SK-N-SH (cell line): ENCODE results near the gene GRAMD2B. TPM values are rescaled to one million over a fixed set of nuclear protein-coding genes. Genes with fewer than 3 reads are reported as not detected.

Source experiments
- CTCF ChIA-PET: fragments of 300-600, 350-600 bp; formaldehyde crosslinking; extraction: SDS; loops from one replicate; lab custom pipeline; 2021; lab: Yijun Ruan, JAX
- POLR2A ChIA-PET: fragments of 350-600 bp; sonication (Branson Sonifier 250); formaldehyde crosslinking; extraction: SDS; loops from one replicate; lab custom pipeline; 2020; ENCODE audit warnings: antibody characterized with exemption, inconsistent platforms; lab: Yijun Ruan, JAX
- DNase-seq: peaks from one replicate; pipeline ENCODE4 v3.0.0; 2012
- H2AFZ ChIP-seq: fragments of 200-600 bp; sonication (generic); 2 replicates; pipeline ENCODE4 v1.8.1; 2016; ENCODE audit warnings: antibody characterized with exemption, mild to moderate bottlenecking, low read depth
- H3F3A ChIP-seq: fragments of 200-600 bp; sonication (generic); replicated peaks from 2 replicates; pipeline ENCODE3; 2016; ENCODE audit warnings: antibody characterized with exemption, mild to moderate bottlenecking; ENCODE audit not compliant: insufficient read depth
- H3K27ac ChIP-seq, 2 experiments: fragments of 200-500 bp in 1 of 2; fragments of 200-600 bp in 1 of 2; sonication (Bioruptor generic) in 1 of 2; sonication (generic), shearing (Covaris generic) in 1 of 2; 2 replicates each; pipeline versions ENCODE4 v1.5.1 to v1.6.1; 2014 to 2016; ENCODE audit warnings: low read depth in 2 of 2, inconsistent platforms in 1 of 2, low read length in 1 of 2, mild to moderate bottlenecking in 1 of 2, mixed read lengths in 1 of 2
- H3K27me3 ChIP-seq: fragments of 200-600 bp; sonication (generic), shearing (Covaris generic); 2 replicates; pipeline ENCODE4 v1.6.1; 2016; ENCODE audit warnings: mixed run types; ENCODE audit not compliant: insufficient read depth
- H3K36me3 ChIP-seq, 2 experiments: fragments of 200-500 bp in 1 of 2; fragments of 200-600 bp in 1 of 2; sonication (Bioruptor generic) in 1 of 2; sonication (generic) in 1 of 2; replicated peaks in 1 of 2; 2 replicates each; pipeline versions ENCODE3 to v1.5.1; 2014 to 2016; ENCODE audit warnings: low read length in 1 of 2, mild to moderate bottlenecking in 1 of 2; ENCODE audit not compliant: insufficient read depth in 2 of 2, control insufficient read depth in 1 of 2
- H3K4me1 ChIP-seq, 2 experiments: fragments of 200-500 bp in 1 of 2; fragments of 200-600 bp in 1 of 2; sonication (Bioruptor generic) in 1 of 2; sonication (generic), shearing (Covaris generic) in 1 of 2; 2 replicates each; pipeline versions ENCODE4 v1.5.1 to v1.6.1; 2014 to 2016; ENCODE audit warnings: low read depth in 1 of 2, low read length in 1 of 2, mixed run types in 1 of 2; ENCODE audit not compliant: insufficient read depth in 2 of 2, control insufficient read depth in 1 of 2
- H3K4me2 ChIP-seq: fragments of 200-600 bp; sonication (generic), shearing (Covaris generic); 2 replicates; pipeline ENCODE4 v1.6.1; 2017; ENCODE audit warnings: mixed run types
- H3K4me3 ChIP-seq, 2 experiments: fragments of 200-500 bp in 1 of 2; fragments of 200-600 bp in 1 of 2; sonication (Bioruptor generic) in 1 of 2; sonication (generic), shearing (Covaris generic) in 1 of 2; 2 replicates each; pipeline versions ENCODE4 v1.5.1 to v1.8.1; 2014 to 2016; ENCODE audit warnings: low read depth in 2 of 2, inconsistent platforms in 1 of 2, low read length in 1 of 2, mild to moderate bottlenecking in 1 of 2, mixed read lengths in 1 of 2, moderate library complexity in 1 of 2
- H3K79me2 ChIP-seq: fragments of 200-600 bp; sonication (generic); 2 replicates; pipeline ENCODE4 v1.8.1; 2017; ENCODE audit warnings: mild to moderate bottlenecking; ENCODE audit not compliant: insufficient read depth
- H3K9ac ChIP-seq: fragments of 200-600 bp; sonication (generic); 2 replicates; pipeline ENCODE4 v1.6.1; 2017; ENCODE audit warnings: mixed run types
- H3K9me2 ChIP-seq: fragments of 200-600 bp; sonication (generic); 2 replicates; pipeline ENCODE4 v1.6.1; 2017; ENCODE audit warnings: mixed run types
- H3K9me3 ChIP-seq: fragments of 200-600 bp; sonication (generic); 2 replicates; pipeline ENCODE4 v1.6.1; 2017; ENCODE audit warnings: mixed run types, mild to moderate bottlenecking, moderate library complexity
- H4K20me1 ChIP-seq: fragments of 200-600 bp; sonication (generic); 2 replicates; pipeline ENCODE4 v1.6.1; 2017; ENCODE audit warnings: mild to moderate bottlenecking, mixed run types; ENCODE audit not compliant: insufficient read depth
- CHD2 ChIP-seq: fragments of 150-350 bp; IDR thresholded peaks from 2 replicates; pipeline ENCODE4 v1.6.1; 2018; ENCODE audit warnings: low read length; ENCODE audit not compliant: partially characterized antibody
- ELF1 ChIP-seq: IDR thresholded peaks from 2 replicates; pipeline ENCODE4 v1.4.0; 2012
- EP300 ChIP-seq, 2 experiments: IDR thresholded peaks; 2 replicates each; pipeline versions ENCODE4 v1.4.0 to v1.6.1; 2012; ENCODE audit warnings: borderline replicate concordance in 1 of 2, low read depth in 1 of 2, low read length in 1 of 2
- FOSL2 ChIP-seq: IDR thresholded peaks from 2 replicates; pipeline ENCODE4 v1.4.0; 2012; ENCODE audit warnings: low read depth, mild to moderate bottlenecking, moderate library complexity, borderline replicate concordance
- FOXJ3 ChIP-seq: sonication (generic); formaldehyde crosslinking; IDR thresholded peaks from 2 replicates; pipeline ENCODE4 v1.5.1; 2020; ENCODE audit warnings: mild to moderate bottlenecking, missing genetic modification reagents
- GABPA ChIP-seq: IDR thresholded peaks from 2 replicates; pipeline ENCODE4 v1.4.0; 2012; ENCODE audit warnings: low read depth, mild to moderate bottlenecking
- IRF3 ChIP-seq: fragments of 150-350 bp; IDR thresholded peaks from 2 replicates; pipeline ENCODE4 v1.6.1; 2016; ENCODE audit warnings: mild to moderate bottlenecking, low read depth, low read length
- JUND ChIP-seq: IDR thresholded peaks from 2 replicates; pipeline ENCODE4 v1.4.0; 2012
- MAX ChIP-seq: IDR thresholded peaks from 2 replicates; pipeline ENCODE4 v1.4.0; 2012; ENCODE audit warnings: low read depth
- MEF2A ChIP-seq: IDR thresholded peaks from 2 replicates; pipeline ENCODE4 v1.4.0; 2012; ENCODE audit warnings: low read depth, borderline replicate concordance
- NFIC ChIP-seq: IDR thresholded peaks from 2 replicates; pipeline ENCODE4 v1.4.0; 2012; ENCODE audit warnings: borderline replicate concordance
- POLR2AphosphoS5 ChIP-seq: IDR thresholded peaks from 2 replicates; pipeline ENCODE4 v1.6.1; 2012; ENCODE audit warnings: low read depth, low read length
- RCOR1 ChIP-seq: fragments of 150-350 bp; IDR thresholded peaks from 2 replicates; pipeline ENCODE4 v1.6.1; 2017; ENCODE audit warnings: antibody characterized with exemption, low read length
- RXRA ChIP-seq: IDR thresholded peaks from 2 replicates; pipeline ENCODE4 v1.4.0; 2012; ENCODE audit warnings: low read depth, mild to moderate bottlenecking, borderline replicate concordance
- SMC3 ChIP-seq: IDR thresholded peaks from 2 replicates; pipeline ENCODE4 v1.6.1; 2012; ENCODE audit warnings: low read depth, low read length, improper control_type of control experiment
- TAF1 ChIP-seq: IDR thresholded peaks from 2 replicates; pipeline ENCODE4 v1.6.1; 2012; ENCODE audit warnings: low read depth, mild to moderate bottlenecking, low read length, moderate library complexity, borderline replicate concordance
- TCF12 ChIP-seq: IDR thresholded peaks from 2 replicates; pipeline ENCODE4 v1.4.0; 2012
- TEAD4 ChIP-seq: IDR thresholded peaks from 2 replicates; pipeline ENCODE4 v1.4.0; 2012; ENCODE audit warnings: mild to moderate bottlenecking, borderline replicate concordance; ENCODE audit not compliant: insufficient read depth
- WGBS: methylation state at CpG from one replicate; pipeline ENCODE4 v1.1.6; 2017; ENCODE audit warnings: low lambda C conversion rate; 5-methylcytosine and 5-hydroxymethylcytosine counted together
- polyA plus RNA-seq, 3 experiments: library from polyadenylated mRNA; depleted of rRNA; stranded (reverse); fragments of >200 nt; gene quantifications; 2 replicates each; pipeline ENCODE4 v1.2.3, GENCODE V29; 2012

Gene GRAMD2B
- polyA plus RNA-seq, 1 of the 3 experiments (the other 2 are of a cell fraction): 16.0 TPM

- peaks cover 0 to 8% of the 10 kb centered on the region in 2 experiments for H3K36me3 ChIP-seq
- no peaks in the 10 kb centered on the region for H3F3A ChIP-seq
- POLR2A ChIA-PET: no interaction called here
- H2AFZ ChIP-seq: no peak overlapping the region
- no peaks in the 10 kb centered on the region for H3K9me3 ChIP-seq
- H3K4me2 ChIP-seq: no peak overlapping the region
- no peak overlapping the region for H3K4me3 ChIP-seq
- WGBS: 75% methylated on average over 7 of the region's 7 CpGs
- no peaks in the 10 kb centered on the region; a peak in 1 of 4 replicates for H3K4me1 ChIP-seq
- DNase-seq: no peak
- H3K9ac ChIP-seq: no peak overlapping the region
- CTCF ChIA-PET: no interaction called here
- no peaks in the 10 kb centered on the region for H4K20me1 ChIP-seq
- TF ChIP-seq FOSL2 (no peak), NFIC (peak; percentile 35; the same call in 1 of the 2 replicates)
- TF ChIP-seq, all 33 proteins: peak for 1
- H3K9me2 ChIP-seq: no peaks in the 10 kb centered on the region
- H3K27ac ChIP-seq: no peak overlapping the region
- H3K79me2 ChIP-seq: peaks cover 30% of the 10 kb centered on the region
- no peaks in the 10 kb centered on the region for H3K27me3 ChIP-seq
Measured at GRCh38 chr5:126454081-126454480, 30.9 kb downstream of the GRAMD2B start.

GRCh38 chr5:126454535-126454934 is 31.3 kb downstream of the GRAMD2B start:
- WGBS: 100% methylated on average over 1 of the region's 1 CpG
- Histone ChIP-seq H3K9me3 (no peaks in the 10 kb centered on the region), H3K79me2 (peaks cover 27% of the 10 kb centered on the region), H3F3A (no peaks in the 10 kb centered on the region), H3K4me1 (no peaks in the 10 kb centered on the region; a peak in 1 of 4 replicates), H3K27me3 (no peaks in the 10 kb centered on the region), H3K4me3 (no peak overlapping the region), H3K4me2 (no peak overlapping the region), H4K20me1 (no peaks in the 10 kb centered on the region), H2AFZ (no peak overlapping the region), H3K27ac (no peak overlapping the region), H3K9me2 (no peaks in the 10 kb centered on the region), H3K36me3 (peaks cover 0 to 11% of the 10 kb centered on the region in 2 experiments), H3K9ac (no peak overlapping the region)
- no peak for DNase-seq
- CTCF ChIA-PET: no interaction called here
- POLR2A ChIA-PET: no interaction called here
- TF ChIP-seq IRF3 (no peak), JUND (no peak), TAF1 (no peak), POLR2AphosphoS5 (no peak), FOSL2 (no peak), MEF2A (no peak), GABPA (no peak), EP300 (IDR thresholded peaks at IDR 0.05; ENCODE audit: borderline replicate concordance in 1 of 2, low read depth in 1 of 2, low read length in 1 of 2) (no peak), ELF1 (no peak), FOXJ3 (CRISPR knock-in tag) (no peak), SMC3 (no peak), MAX (no peak), RXRA (no peak), CHD2 (no peak), TCF12 (no peak), RCOR1 (no peak), TEAD4 (no peak)
